WTC11 (cell line): ENCODE data around the gene SORCS2. TPM values are rescaled to one million over a fixed set of nuclear protein-coding genes. Genes with fewer than 3 reads are reported as not detected.

Experiments
- ATAC-seq: fragments of 200-7000 bp; cut with Tn5 transposase; 2 replicates; pipeline ENCODE4 v1.10.0; 2021; ENCODE audit warnings: mild to moderate bottlenecking, moderate library complexity
- CTCF ChIA-PET: fragments of 300-600 bp; sonication (Branson Sonifier 250); formaldehyde crosslinking; loops from one replicate; lab custom pipeline; 2021; ENCODE audit warnings: antibody characterized with exemption; lab: Charles Lee
- POLR2A ChIA-PET: fragments of 350-600 bp; sonication (Branson Sonifier 250); formaldehyde crosslinking; loops from one replicate; lab custom pipeline; 2021; ENCODE audit warnings: antibody characterized with exemption; lab: Charles Lee
- DNase-seq: peaks from one replicate; pipeline ENCODE4 v3.0.0; 2021; ENCODE audit warnings: low spot score
- H3K27ac Mint-ChIP-seq: 2 replicates; pipeline ENCODE4 v1.8.0; 2021; ENCODE audit warnings: mixed read lengths
- H3K27me3 Mint-ChIP-seq: 2 replicates; pipeline ENCODE4 v1.8.0; 2021; ENCODE audit warnings: low read depth, mild to moderate bottlenecking, moderate library complexity, mixed read lengths
- H3K36me3 Mint-ChIP-seq: 2 replicates; pipeline ENCODE4 v1.8.0; 2021; ENCODE audit warnings: mixed read lengths
- H3K4me1 Mint-ChIP-seq: 2 replicates; pipeline ENCODE4 v1.8.0; 2022; ENCODE audit warnings: mixed read lengths
- H3K4me3 Mint-ChIP-seq: 2 replicates; pipeline ENCODE4 v1.8.0; 2021; ENCODE audit warnings: mild to moderate bottlenecking, moderate library complexity, mixed read lengths
- H3K9me3 Mint-ChIP-seq: 2 replicates; pipeline ENCODE4 v1.8.0; 2021; ENCODE audit warnings: mixed read lengths
- ESRRA ChIP-seq: sonication (generic); formaldehyde crosslinking; IDR thresholded peaks from 2 replicates; pipeline ENCODE4 v1.8.1; 2022; ENCODE audit warnings: mild to moderate bottlenecking, missing genetic modification reagents, borderline replicate concordance
- FOXJ3 ChIP-seq: sonication (generic); formaldehyde crosslinking; IDR thresholded peaks from 2 replicates; pipeline ENCODE4 v1.9.0; 2021; ENCODE audit warnings: missing genetic modification reagents, mild to moderate bottlenecking, borderline replicate concordance
- IRF2 ChIP-seq: sonication (generic); formaldehyde crosslinking; IDR thresholded peaks from 2 replicates; pipeline ENCODE4 v1.8.0; 2022; ENCODE audit warnings: low read depth, missing genetic modification reagents, borderline replicate concordance
- KAT7 ChIP-seq: sonication (generic); formaldehyde crosslinking; IDR thresholded peaks from 2 replicates; pipeline ENCODE4 v1.8.1; 2023; ENCODE audit warnings: missing genetic modification reagents, mild to moderate bottlenecking, borderline replicate concordance
- MXD4 ChIP-seq: fragments of 250-450 bp; sonication (Bioruptor Pico); IDR thresholded peaks from 2 replicates; pipeline ENCODE4 v1.8.0; 2021; ENCODE audit warnings: mild to moderate bottlenecking, moderate library complexity, borderline replicate concordance
- NFYB ChIP-seq: sonication (generic); formaldehyde crosslinking; conservative IDR thresholded peaks from 2 replicates; pipeline ENCODE4 v1.8.0; 2022; ENCODE audit warnings: low read depth, missing genetic modification reagents
- RELA ChIP-seq: sonication (generic); formaldehyde crosslinking; IDR thresholded peaks from 2 replicates; pipeline ENCODE4 v1.8.1; 2022; ENCODE audit warnings: missing genetic modification reagents, mild to moderate bottlenecking, borderline replicate concordance
- USF1 ChIP-seq: sonication (generic); formaldehyde crosslinking; IDR thresholded peaks from 2 replicates; pipeline ENCODE4 v1.8.0; 2022; ENCODE audit warnings: mild to moderate bottlenecking, missing genetic modification reagents
- ZBTB21 ChIP-seq: sonication (generic); formaldehyde crosslinking; IDR thresholded peaks from 2 replicates; pipeline ENCODE4 v1.8.1; 2023; ENCODE audit warnings: mild to moderate bottlenecking, missing genetic modification reagents, borderline replicate concordance
- ZNF121 ChIP-seq: sonication (generic); formaldehyde crosslinking; IDR thresholded peaks from 2 replicates; pipeline ENCODE4 v1.8.0; 2023; ENCODE audit warnings: missing genetic modification reagents
- ZNF263 ChIP-seq: sonication (generic); formaldehyde crosslinking; IDR thresholded peaks from 2 replicates; pipeline ENCODE4 v1.8.1; 2022; ENCODE audit warnings: low read depth, mild to moderate bottlenecking, moderate library complexity, missing genetic modification reagents
- ZNF416 ChIP-seq: fragments of 250-450 bp; sonication (Bioruptor Pico); IDR thresholded peaks from 2 replicates; pipeline ENCODE4 v1.9.0; 2021; ENCODE audit warnings: mild to moderate bottlenecking, inconsistent platforms
- ZNF671 ChIP-seq: fragments of 250-450 bp; sonication (Bioruptor Pico); IDR thresholded peaks from 2 replicates; pipeline ENCODE4 v1.8.0; 2021; ENCODE audit warnings: mild to moderate bottlenecking
- total RNA-seq: library from RNA; stranded (reverse); gene quantifications from 3 replicates; pipeline ENCODE4 v1.2.3, GENCODE V29; 2021
- TF ChIP-seq, protein P1 (sequence below): sonication (generic); formaldehyde crosslinking; IDR thresholded peaks from 2 replicates; pipeline ENCODE4 v1.8.0; 2022; ENCODE audit warnings: missing genetic modification reagents
- TF ChIP-seq, protein P2 (sequence below): sonication (generic); formaldehyde crosslinking; conservative IDR thresholded peaks from 2 replicates; pipeline ENCODE4 v1.8.1; 2022; ENCODE audit warnings: mild to moderate bottlenecking, missing genetic modification reagents
- TF ChIP-seq, protein P3 (sequence below): fragments of 250-450 bp; sonication (Bioruptor Pico); IDR thresholded peaks from 2 replicates; pipeline ENCODE4 v2.1.2; 2022; ENCODE audit warnings: mild to moderate bottlenecking, moderate library complexity
- TF ChIP-seq, protein P4 (sequence below): sonication (generic); formaldehyde crosslinking; IDR thresholded peaks from 2 replicates; pipeline ENCODE4 v1.8.0; 2023; ENCODE audit warnings: missing genetic modification reagents, mild to moderate bottlenecking, borderline replicate concordance
- TF ChIP-seq, protein P5 (sequence below): sonication (generic); formaldehyde crosslinking; IDR thresholded peaks from 2 replicates; pipeline ENCODE4 v1.8.0; 2023; ENCODE audit warnings: mild to moderate bottlenecking, missing genetic modification reagents
- TF ChIP-seq, protein P6 (sequence below): sonication (generic); formaldehyde crosslinking; IDR thresholded peaks from 2 replicates; pipeline ENCODE4 v1.8.1; 2023; ENCODE audit warnings: mild to moderate bottlenecking, missing genetic modification reagents

SORCS2 gene
- total RNA-seq, 1 experiment from 2014 or later: 6.6 TPM

GRCh38 chr4:7394681-7395451 is 202.5 kb downstream of the SORCS2 start (continued):
- TF ChIP-seq, protein P1, sequence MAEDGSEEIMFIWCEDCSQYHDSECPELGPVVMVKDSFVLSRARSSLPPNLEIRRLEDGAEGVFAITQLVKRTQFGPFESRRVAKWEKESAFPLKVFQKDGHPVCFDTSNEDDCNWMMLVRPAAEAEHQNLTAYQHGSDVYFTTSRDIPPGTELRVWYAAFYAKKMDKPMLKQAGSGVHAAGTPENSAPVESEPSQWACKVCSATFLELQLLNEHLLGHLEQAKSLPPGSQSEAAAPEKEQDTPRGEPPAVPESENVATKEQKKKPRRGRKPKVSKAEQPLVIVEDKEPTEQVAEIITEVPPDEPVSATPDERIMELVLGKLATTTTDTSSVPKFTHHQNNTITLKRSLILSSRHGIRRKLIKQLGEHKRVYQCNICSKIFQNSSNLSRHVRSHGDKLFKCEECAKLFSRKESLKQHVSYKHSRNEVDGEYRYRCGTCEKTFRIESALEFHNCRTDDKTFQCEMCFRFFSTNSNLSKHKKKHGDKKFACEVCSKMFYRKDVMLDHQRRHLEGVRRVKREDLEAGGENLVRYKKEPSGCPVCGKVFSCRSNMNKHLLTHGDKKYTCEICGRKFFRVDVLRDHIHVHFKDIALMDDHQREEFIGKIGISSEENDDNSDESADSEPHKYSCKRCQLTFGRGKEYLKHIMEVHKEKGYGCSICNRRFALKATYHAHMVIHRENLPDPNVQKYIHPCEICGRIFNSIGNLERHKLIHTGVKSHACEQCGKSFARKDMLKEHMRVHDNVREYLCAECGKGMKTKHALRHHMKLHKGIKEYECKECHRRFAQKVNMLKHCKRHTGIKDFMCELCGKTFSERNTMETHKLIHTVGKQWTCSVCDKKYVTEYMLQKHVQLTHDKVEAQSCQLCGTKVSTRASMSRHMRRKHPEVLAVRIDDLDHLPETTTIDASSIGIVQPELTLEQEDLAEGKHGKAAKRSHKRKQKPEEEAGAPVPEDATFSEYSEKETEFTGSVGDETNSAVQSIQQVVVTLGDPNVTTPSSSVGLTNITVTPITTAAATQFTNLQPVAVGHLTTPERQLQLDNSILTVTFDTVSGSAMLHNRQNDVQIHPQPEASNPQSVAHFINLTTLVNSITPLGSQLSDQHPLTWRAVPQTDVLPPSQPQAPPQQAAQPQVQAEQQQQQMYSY (CRISPR knock-in tag): no peak
- TF ChIP-seq ZNF121 (CRISPR knock-in tag) (no peak), ZNF671 (no peak), NFYB (CRISPR knock-in tag) (no peak), FOXJ3 (CRISPR knock-in tag) (no peak), IRF2 (CRISPR knock-in tag) (no peak), ZNF263 (CRISPR knock-in tag) (no peak)
- TF ChIP-seq, protein P2, sequence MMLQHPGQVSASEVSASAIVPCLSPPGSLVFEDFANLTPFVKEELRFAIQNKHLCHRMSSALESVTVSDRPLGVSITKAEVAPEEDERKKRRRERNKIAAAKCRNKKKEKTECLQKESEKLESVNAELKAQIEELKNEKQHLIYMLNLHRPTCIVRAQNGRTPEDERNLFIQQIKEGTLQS (CRISPR knock-in tag): no peak
- TF ChIP-seq, protein P3, sequence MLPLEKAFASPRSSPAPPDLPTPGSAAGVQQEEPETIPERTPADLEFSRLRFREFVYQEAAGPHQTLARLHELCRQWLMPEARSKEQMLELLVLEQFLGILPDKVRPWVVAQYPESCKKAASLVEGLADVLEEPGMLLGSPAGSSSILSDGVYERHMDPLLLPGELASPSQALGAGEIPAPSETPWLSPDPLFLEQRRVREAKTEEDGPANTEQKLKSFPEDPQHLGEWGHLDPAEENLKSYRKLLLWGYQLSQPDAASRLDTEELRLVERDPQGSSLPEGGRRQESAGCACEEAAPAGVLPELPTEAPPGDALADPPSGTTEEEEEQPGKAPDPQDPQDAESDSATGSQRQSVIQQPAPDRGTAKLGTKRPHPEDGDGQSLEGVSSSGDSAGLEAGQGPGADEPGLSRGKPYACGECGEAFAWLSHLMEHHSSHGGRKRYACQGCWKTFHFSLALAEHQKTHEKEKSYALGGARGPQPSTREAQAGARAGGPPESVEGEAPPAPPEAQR (CRISPR knock-in tag): no peak
- TF ChIP-seq, protein P4, sequence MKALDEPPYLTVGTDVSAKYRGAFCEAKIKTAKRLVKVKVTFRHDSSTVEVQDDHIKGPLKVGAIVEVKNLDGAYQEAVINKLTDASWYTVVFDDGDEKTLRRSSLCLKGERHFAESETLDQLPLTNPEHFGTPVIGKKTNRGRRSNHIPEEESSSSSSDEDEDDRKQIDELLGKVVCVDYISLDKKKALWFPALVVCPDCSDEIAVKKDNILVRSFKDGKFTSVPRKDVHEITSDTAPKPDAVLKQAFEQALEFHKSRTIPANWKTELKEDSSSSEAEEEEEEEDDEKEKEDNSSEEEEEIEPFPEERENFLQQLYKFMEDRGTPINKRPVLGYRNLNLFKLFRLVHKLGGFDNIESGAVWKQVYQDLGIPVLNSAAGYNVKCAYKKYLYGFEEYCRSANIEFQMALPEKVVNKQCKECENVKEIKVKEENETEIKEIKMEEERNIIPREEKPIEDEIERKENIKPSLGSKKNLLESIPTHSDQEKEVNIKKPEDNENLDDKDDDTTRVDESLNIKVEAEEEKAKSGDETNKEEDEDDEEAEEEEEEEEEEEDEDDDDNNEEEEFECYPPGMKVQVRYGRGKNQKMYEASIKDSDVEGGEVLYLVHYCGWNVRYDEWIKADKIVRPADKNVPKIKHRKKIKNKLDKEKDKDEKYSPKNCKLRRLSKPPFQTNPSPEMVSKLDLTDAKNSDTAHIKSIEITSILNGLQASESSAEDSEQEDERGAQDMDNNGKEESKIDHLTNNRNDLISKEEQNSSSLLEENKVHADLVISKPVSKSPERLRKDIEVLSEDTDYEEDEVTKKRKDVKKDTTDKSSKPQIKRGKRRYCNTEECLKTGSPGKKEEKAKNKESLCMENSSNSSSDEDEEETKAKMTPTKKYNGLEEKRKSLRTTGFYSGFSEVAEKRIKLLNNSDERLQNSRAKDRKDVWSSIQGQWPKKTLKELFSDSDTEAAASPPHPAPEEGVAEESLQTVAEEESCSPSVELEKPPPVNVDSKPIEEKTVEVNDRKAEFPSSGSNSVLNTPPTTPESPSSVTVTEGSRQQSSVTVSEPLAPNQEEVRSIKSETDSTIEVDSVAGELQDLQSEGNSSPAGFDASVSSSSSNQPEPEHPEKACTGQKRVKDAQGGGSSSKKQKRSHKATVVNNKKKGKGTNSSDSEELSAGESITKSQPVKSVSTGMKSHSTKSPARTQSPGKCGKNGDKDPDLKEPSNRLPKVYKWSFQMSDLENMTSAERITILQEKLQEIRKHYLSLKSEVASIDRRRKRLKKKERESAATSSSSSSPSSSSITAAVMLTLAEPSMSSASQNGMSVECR (CRISPR knock-in tag): no peak
- TF ChIP-seq, protein P5, sequence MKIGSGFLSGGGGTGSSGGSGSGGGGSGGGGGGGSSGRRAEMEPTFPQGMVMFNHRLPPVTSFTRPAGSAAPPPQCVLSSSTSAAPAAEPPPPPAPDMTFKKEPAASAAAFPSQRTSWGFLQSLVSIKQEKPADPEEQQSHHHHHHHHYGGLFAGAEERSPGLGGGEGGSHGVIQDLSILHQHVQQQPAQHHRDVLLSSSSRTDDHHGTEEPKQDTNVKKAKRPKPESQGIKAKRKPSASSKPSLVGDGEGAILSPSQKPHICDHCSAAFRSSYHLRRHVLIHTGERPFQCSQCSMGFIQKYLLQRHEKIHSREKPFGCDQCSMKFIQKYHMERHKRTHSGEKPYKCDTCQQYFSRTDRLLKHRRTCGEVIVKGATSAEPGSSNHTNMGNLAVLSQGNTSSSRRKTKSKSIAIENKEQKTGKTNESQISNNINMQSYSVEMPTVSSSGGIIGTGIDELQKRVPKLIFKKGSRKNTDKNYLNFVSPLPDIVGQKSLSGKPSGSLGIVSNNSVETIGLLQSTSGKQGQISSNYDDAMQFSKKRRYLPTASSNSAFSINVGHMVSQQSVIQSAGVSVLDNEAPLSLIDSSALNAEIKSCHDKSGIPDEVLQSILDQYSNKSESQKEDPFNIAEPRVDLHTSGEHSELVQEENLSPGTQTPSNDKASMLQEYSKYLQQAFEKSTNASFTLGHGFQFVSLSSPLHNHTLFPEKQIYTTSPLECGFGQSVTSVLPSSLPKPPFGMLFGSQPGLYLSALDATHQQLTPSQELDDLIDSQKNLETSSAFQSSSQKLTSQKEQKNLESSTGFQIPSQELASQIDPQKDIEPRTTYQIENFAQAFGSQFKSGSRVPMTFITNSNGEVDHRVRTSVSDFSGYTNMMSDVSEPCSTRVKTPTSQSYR: no peak

DNA sequence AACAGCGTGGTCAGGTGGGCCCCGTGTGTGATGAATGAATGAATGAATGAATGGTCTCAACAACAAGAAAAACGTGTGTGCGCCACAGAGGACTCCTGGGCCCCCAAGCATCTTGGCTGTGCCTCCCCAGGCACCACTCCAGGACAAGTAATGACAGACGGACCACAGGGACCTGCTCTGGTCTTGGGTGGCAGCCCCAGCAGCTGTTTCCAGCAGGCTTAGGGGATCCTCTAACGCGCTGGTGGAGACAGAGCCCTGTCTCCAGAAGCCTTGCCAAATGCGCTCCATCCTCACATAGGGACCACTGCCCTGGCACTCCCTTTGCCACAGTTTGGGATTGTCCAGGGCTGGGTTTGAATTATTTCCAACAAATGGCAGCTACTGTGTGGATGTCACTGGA is 203.3 kb downstream of the SORCS2 start:
- Mint-ChIP-seq H3K4me3 (no peak overlapping the region), H3K27ac (no peak overlapping the region), H3K9me3 (peaks cover 3% of the 10 kb centered on the region), H3K36me3 (no peaks in the 10 kb centered on the region), H3K27me3 (peaks cover 4% of the 10 kb centered on the region; the same call in 1 of the 2 replicates), H3K4me1 (no peaks in the 10 kb centered on the region)
- POLR2A ChIA-PET: no interaction called here
- no peak for ATAC-seq
- DNase-seq: no peak
- CTCF ChIA-PET: no interaction called here
- TF ChIP-seq ZBTB21: no peak
- no peak for TF ChIP-seq KAT7
- no peak for TF ChIP-seq USF1 (CRISPR knock-in tag)
- TF ChIP-seq ZNF416 (CRISPR knock-in tag): no peak
- TF ChIP-seq MXD4 (CRISPR knock-in tag): no peak
- TF ChIP-seq, protein P6, sequence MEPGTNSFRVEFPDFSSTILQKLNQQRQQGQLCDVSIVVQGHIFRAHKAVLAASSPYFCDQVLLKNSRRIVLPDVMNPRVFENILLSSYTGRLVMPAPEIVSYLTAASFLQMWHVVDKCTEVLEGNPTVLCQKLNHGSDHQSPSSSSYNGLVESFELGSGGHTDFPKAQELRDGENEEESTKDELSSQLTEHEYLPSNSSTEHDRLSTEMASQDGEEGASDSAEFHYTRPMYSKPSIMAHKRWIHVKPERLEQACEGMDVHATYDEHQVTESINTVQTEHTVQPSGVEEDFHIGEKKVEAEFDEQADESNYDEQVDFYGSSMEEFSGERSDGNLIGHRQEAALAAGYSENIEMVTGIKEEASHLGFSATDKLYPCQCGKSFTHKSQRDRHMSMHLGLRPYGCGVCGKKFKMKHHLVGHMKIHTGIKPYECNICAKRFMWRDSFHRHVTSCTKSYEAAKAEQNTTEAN (CRISPR knock-in tag): no peak
- no peak for TF ChIP-seq RELA (CRISPR knock-in tag)
- no peak for TF ChIP-seq ESRRA
